ENCODE measurements around the gene ATAD3B.

DNA sequence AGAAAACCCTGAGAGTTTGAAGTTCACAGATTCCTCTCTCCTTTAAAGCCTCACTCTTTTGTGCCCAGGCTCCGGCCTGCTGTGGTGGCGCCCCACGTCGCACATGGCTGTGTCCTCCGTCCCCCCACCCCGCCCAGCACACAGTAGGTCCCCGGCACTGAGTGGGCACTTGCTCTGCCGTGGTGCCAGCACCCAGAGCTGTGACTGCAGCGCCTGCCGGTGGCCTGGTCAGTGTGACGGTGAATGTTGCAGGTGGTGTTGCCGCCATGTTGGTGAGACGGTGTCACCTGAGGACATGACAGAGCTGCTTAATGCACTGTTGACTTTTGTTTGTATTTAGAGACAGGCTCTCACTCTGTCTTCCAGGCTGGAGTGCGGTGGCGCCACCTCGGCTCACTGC is 18.7 kb upstream of the ATAD3B start:
- TF ChIP-seq, protein P1, sequence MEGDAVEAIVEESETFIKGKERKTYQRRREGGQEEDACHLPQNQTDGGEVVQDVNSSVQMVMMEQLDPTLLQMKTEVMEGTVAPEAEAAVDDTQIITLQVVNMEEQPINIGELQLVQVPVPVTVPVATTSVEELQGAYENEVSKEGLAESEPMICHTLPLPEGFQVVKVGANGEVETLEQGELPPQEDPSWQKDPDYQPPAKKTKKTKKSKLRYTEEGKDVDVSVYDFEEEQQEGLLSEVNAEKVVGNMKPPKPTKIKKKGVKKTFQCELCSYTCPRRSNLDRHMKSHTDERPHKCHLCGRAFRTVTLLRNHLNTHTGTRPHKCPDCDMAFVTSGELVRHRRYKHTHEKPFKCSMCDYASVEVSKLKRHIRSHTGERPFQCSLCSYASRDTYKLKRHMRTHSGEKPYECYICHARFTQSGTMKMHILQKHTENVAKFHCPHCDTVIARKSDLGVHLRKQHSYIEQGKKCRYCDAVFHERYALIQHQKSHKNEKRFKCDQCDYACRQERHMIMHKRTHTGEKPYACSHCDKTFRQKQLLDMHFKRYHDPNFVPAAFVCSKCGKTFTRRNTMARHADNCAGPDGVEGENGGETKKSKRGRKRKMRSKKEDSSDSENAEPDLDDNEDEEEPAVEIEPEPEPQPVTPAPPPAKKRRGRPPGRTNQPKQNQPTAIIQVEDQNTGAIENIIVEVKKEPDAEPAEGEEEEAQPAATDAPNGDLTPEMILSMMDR (IDR thresholded peaks at IDR 0.05; ENCODE audit: low read depth, low read length) = no peak
- no peak for TF ChIP-seq POLR2A (IDR thresholded peaks at IDR 0.05; ENCODE audit: extremely low read depth, insufficient read length)
- no peak for TF ChIP-seq MAX (IDR thresholded peaks at IDR 0.05; ENCODE audit: low read depth, low read length)
- TF ChIP-seq MYC (IDR thresholded peaks at IDR 0.05; ENCODE audit: low read depth, low read length) = no peak

Measured in NB4 (cell line).